ENCODE data around the gene ACOT9. TPM values are rescaled to one million over a fixed set of nuclear protein-coding genes. Genes with fewer than 3 reads are reported as not detected.

ACOT9 gene
- total RNA-seq, 1 experiment from 2014 or later = 72.3 TPM

DNA sequence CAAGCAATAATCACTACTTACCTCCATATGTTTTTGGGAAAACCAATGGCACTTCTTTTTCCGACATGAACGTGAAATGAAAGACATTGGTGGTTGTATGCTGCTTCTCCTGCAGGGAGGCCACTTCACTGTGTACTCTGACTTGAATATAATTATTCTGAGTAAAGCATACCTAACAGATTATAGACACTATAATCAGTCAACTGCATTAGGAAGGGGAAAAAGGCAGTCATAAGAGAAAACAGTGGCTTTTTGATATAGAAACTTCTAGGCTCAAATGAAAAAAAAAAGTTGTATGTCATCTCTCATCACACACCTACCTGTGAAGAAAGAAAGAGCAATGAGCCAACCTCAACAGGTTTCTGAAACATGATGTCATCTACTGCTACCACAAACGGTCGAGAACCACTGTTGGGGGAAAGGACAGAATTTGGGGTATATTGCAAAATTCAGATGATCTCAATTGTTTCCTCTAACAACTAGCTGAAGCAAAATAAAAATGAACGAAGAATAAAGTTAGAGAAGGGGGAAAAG lies 38.3 kb downstream of the ACOT9 start:
- Histone ChIP-seq H3K9me3 (ENCODE audit: control insufficient read depth, low read depth, low read length) (no peaks in the 10 kb centered on the region), H3K23me2 (ENCODE audit: insufficient read length, low read depth, low read length, poor library complexity, severe bottlenecking) (no peaks in the 10 kb centered on the region), H2BK15ac (ENCODE audit: low read depth, low read length) (no peak overlapping the region), H3K27ac (ENCODE audit: insufficient read length, low read depth, low read length) (no peak overlapping the region), H2BK120ac (ENCODE audit: low read depth, low read length, poor library complexity, severe bottlenecking) (no peak overlapping the region), H3K79me1 (ENCODE audit: insufficient read depth, low read depth, low read length, poor library complexity, severe bottlenecking) (no peaks in the 10 kb centered on the region), H3K27me3 (ENCODE audit: insufficient read depth, low read length) (no peaks in the 10 kb centered on the region), H2BK5ac (ENCODE audit: insufficient read length, low read length) (no peak overlapping the region), H2AK5ac (ENCODE audit: insufficient read length, low read length) (no peak overlapping the region), H4K5ac (ENCODE audit: insufficient read length, low read depth, low read length) (no peak overlapping the region), H3K4me2 (ENCODE audit: insufficient read depth, insufficient read length, low read length) (no peak overlapping the region), H3K18ac (ENCODE audit: insufficient read length, low read depth, low read length) (no peak overlapping the region), H3K9ac (ENCODE audit: extremely low read depth, insufficient read length, low read length) (no peak overlapping the region), H2BK12ac (ENCODE audit: insufficient read length, low read depth, low read length) (no peak overlapping the region), H4K91ac (ENCODE audit: insufficient read length, low read depth, low read length) (no peak overlapping the region), H4K8ac (replicated peaks; ENCODE audit: insufficient read length, low read depth, low read length) (no peak overlapping the region), H3K4ac (ENCODE audit: low read depth, low read length) (no peak overlapping the region), H3K56ac (ENCODE audit: insufficient read length, low read depth, low read length) (no peak overlapping the region), H4K20me1 (ENCODE audit: control insufficient read depth, insufficient read depth, insufficient read length) (no peaks in the 10 kb centered on the region), H3K23ac (ENCODE audit: insufficient read length, low read depth, low read length) (no peak overlapping the region), H3K14ac (ENCODE audit: insufficient read depth, low read length) (no peak overlapping the region), H3K4me1 (ENCODE audit: insufficient read depth, low read length) (no peaks in the 10 kb centered on the region), H3T11ph (ENCODE audit: low read length) (no peak overlapping the region), H3K79me2 (ENCODE audit: insufficient read depth, low read length) (no peaks in the 10 kb centered on the region), H2BK20ac (ENCODE audit: low read depth, low read length, poor library complexity, severe bottlenecking) (no peak overlapping the region), H2AFZ (ENCODE audit: low read length) (no peak overlapping the region)
- TF ChIP-seq CTCF (conservative IDR thresholded peaks at IDR 0.05) = no peak
- Mint-ChIP-seq H3K27ac (no peak overlapping the region), H3K4me3 (no peak overlapping the region), H3K27me3 (ENCODE audit: low read depth) (no peaks in the 10 kb centered on the region), H3K4me1 (peaks cover 2 to 3% of the 10 kb centered on the region in 2 experiments; a peak in 1 of 4 replicates), H3K9me3 (no peaks in the 10 kb centered on the region), H3K36me3 (ENCODE audit: insufficient read depth in 1 of 3, low read depth in 3 of 3) (peaks cover 7 to 84% (median 22%) of the 10 kb centered on the region in 3 experiments; a peak in 6 of 7 replicates)
- DNase-seq = no peak
- no CpG with 5 or more reads among the region's 5 CpGs for WGBS (ENCODE audit: extremely low coverage, insufficient read length, low lambda C conversion rate)

All from H9 (cell line).